Immature natural killer cell (primary cell): ENCODE measurements around the gene ADAMTS9. TPM values are rescaled to one million over a fixed set of nuclear protein-coding genes. Genes with fewer than 3 reads are reported as not detected.

Source experiments
- DNase-seq, 3 donors: peaks; one replicate each; pipeline ENCODE4 v3.0.0; 2022; ENCODE audit warnings: mixed read lengths in 1 of 3
- H3K27ac Mint-ChIP-seq, 6 donors: one replicate each; pipeline ENCODE4 v1.8.0; 2020; ENCODE audit warnings: mixed read lengths in 6 of 6, mild to moderate bottlenecking in 5 of 6, inconsistent platforms in 4 of 6, moderate library complexity in 3 of 6
- H3K27me3 Mint-ChIP-seq, 3 donors: one replicate each; pipeline ENCODE4 v1.8.0; 2020 to 2021; ENCODE audit warnings: low read depth in 3 of 3, mild to moderate bottlenecking in 3 of 3, mixed read lengths in 3 of 3, moderate library complexity in 3 of 3, inconsistent platforms in 1 of 3
- H3K36me3 Mint-ChIP-seq, 3 donors: one replicate each; pipeline ENCODE4 v1.8.0; 2020; ENCODE audit warnings: mixed read lengths in 3 of 3, inconsistent platforms in 2 of 3, mild to moderate bottlenecking in 2 of 3
- H3K4me1 Mint-ChIP-seq, 2 donors: one replicate each; pipeline ENCODE4 v1.8.0; 2020; ENCODE audit warnings: inconsistent platforms in 2 of 2, mild to moderate bottlenecking in 2 of 2, mixed read lengths in 2 of 2, moderate library complexity in 1 of 2
- H3K4me3 Mint-ChIP-seq, 5 donors: one replicate each; pipeline ENCODE4 v1.8.0; 2020; ENCODE audit warnings: mild to moderate bottlenecking in 5 of 5, mixed read lengths in 5 of 5, inconsistent platforms in 3 of 5, moderate library complexity in 3 of 5
- H3K9me3 Mint-ChIP-seq, 6 donors: one replicate each; pipeline ENCODE4 v1.8.0; 2020; ENCODE audit warnings: mild to moderate bottlenecking in 6 of 6, mixed read lengths in 6 of 6, inconsistent platforms in 4 of 6, moderate library complexity in 3 of 6
- polyA plus RNA-seq, 3 donors: library from polyadenylated mRNA; unstranded; fragments of 300-500 nt; fragmentation: Illumina TruSeq; gene quantifications; one replicate each; pipeline ENCODE4 v1.2.3, GENCODE V29; 2021

Gene ADAMTS9, protein sequence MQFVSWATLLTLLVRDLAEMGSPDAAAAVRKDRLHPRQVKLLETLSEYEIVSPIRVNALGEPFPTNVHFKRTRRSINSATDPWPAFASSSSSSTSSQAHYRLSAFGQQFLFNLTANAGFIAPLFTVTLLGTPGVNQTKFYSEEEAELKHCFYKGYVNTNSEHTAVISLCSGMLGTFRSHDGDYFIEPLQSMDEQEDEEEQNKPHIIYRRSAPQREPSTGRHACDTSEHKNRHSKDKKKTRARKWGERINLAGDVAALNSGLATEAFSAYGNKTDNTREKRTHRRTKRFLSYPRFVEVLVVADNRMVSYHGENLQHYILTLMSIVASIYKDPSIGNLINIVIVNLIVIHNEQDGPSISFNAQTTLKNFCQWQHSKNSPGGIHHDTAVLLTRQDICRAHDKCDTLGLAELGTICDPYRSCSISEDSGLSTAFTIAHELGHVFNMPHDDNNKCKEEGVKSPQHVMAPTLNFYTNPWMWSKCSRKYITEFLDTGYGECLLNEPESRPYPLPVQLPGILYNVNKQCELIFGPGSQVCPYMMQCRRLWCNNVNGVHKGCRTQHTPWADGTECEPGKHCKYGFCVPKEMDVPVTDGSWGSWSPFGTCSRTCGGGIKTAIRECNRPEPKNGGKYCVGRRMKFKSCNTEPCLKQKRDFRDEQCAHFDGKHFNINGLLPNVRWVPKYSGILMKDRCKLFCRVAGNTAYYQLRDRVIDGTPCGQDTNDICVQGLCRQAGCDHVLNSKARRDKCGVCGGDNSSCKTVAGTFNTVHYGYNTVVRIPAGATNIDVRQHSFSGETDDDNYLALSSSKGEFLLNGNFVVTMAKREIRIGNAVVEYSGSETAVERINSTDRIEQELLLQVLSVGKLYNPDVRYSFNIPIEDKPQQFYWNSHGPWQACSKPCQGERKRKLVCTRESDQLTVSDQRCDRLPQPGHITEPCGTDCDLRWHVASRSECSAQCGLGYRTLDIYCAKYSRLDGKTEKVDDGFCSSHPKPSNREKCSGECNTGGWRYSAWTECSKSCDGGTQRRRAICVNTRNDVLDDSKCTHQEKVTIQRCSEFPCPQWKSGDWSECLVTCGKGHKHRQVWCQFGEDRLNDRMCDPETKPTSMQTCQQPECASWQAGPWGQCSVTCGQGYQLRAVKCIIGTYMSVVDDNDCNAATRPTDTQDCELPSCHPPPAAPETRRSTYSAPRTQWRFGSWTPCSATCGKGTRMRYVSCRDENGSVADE (N-terminal part only)
- not detected for polyA plus RNA-seq

DNA sequence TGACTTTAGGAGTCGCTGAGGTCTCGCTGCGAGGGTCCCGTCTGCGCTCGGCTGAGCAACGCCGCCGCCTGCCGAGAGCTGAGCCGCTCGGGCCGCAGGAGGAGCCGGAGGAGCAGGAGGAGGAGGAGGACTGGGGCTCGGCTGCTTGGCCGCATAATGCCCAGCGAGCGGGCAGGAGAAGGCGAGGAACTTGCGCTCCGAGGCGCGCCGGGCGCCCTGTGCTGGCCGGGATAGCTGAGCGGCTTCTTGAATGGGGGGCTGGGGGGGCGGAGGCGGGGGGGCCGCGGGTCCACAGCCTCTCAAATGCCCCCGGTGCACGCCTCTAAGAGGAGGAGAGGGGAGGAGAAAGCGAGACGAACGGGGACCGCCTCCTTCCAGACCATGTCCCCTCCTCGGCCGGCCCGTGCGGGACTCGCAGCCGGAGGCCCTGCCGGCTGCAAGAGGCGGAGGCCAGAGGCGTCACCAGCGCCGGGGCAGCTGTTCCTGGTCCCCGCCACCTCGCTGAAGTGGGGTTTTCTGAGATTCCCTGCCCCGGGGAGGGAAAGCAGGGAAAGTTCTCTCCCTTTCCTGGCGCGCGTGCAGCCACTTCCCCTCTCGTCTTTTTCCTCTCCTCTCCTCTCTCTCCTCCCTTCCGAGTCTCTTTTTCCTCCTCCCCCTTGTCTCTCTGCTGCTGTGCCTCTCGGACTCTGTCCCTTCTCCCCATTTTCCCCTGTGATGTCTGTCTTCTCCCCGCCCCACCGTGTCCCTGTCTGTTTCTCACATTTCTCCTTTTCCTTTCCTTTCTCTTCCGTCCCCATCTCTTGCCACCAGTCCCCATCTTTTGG is at the start of gene ADAMTS9:
ADAMTS9 (minus strand) TSS at position 220 of the 824 bp plus-strand sequence. CDS start 343 bp downstream, outside the sequence.
- Mint-ChIP-seq H3K9me3 (peaks cover 8 to 31% (median 11%) of the 10 kb centered on the region in 6 donors), H3K4me3 (peak within 1 kb of the TSS in 1 of 5 donors; percentile 20), H3K27me3 (peaks cover 9 to 13% (median 9%) of the 10 kb centered on the region in 3 donors), H3K27ac (no peak within 1 kb of the TSS), H3K36me3 (peaks cover 0 to 4% (median 0%) of the 10 kb centered on the region in 3 donors), H3K4me1 (no peaks in the 10 kb centered on the region)
- DNase-seq, result no peak

DNA sequence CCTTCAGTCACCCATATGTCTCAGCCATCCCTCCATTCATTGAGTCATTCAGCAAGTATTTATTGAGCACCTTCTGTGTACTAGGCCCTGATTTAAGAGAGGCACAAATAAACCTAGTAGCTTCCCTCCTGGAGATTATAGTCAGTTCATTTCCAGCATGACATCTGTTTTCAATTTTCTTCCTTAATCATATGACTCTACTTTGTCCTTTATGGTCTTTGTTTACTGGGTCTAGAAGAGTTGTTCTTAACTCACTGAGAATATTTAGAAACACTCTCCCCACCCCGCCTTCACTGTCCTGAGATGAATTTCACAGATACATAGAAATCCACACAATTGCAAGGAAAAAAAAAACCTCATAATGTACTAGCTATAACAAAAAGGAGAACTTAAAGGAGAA is 44.8 kb upstream of the ADAMTS9 start:
- DNase-seq, result no peak
- Mint-ChIP-seq H3K9me3 (peaks cover 2 to 22% (median 8%) of the 10 kb centered on the region in 6 donors), H3K4me1 (no peaks in the 10 kb centered on the region), H3K27me3 (peaks cover 0 to 4% (median 2%) of the 10 kb centered on the region in 3 donors), H3K27ac (no peak overlapping the region), H3K36me3 (no peaks in the 10 kb centered on the region), H3K4me3 (no peak overlapping the region)

DNA sequence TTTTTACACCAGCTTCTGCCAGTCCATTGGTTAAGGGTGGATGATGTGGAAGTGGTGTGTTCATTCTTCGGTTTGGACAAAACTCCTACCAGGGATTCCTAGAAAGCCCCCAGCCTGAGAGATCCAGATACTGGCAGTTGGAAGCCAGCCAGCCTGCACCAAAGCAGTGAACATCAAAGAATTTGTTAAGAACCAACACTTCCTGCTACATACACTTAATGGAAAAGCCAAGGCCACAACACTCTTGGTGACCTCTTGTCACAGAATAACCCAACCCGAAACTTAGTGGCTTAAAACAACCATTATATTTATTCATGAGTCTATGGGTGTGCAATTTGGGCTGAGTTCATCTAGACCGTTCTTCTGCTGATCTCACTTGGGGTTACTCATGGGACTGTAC is 42.9 kb upstream of the ADAMTS9 start:
- Mint-ChIP-seq H3K4me3 (no peak overlapping the region), H3K9me3 (peaks cover 3 to 25% (median 7%) of the 10 kb centered on the region in 6 donors), H3K4me1 (no peaks in the 10 kb centered on the region), H3K36me3 (no peaks in the 10 kb centered on the region), H3K27me3 (peaks cover 2 to 4% (median 2%) of the 10 kb centered on the region in 3 donors), H3K27ac (no peak overlapping the region)
- no peak for DNase-seq

DNA sequence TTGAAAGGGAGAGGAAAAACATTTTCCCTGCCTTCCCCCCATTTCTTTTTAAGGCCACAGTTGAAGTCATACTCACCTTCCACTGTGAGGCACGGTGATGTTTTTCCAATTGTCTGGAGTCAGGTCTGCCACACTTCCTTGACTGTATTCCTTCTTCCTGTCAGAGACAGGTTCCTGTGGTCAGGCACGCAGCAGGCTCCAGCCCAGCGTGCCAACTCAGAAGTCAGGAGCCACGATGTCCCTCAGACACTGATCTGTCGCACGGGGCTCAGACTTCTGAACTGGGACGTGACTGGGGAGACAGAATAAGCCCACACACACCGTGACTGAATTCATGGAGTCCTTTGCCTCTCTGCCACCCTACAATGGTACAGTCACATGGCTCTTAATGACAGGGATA is 41.2 kb upstream of the ADAMTS9 start:
- Mint-ChIP-seq H3K27ac (no peak overlapping the region), H3K4me1 (no peaks in the 10 kb centered on the region), H3K27me3 (peaks cover 2% of the 10 kb centered on the region in 3 donors), H3K4me3 (no peak overlapping the region), H3K9me3 (peaks cover 3 to 31% (median 5%) of the 10 kb centered on the region in 6 donors), H3K36me3 (no peaks in the 10 kb centered on the region)
- no peak for DNase-seq

DNA sequence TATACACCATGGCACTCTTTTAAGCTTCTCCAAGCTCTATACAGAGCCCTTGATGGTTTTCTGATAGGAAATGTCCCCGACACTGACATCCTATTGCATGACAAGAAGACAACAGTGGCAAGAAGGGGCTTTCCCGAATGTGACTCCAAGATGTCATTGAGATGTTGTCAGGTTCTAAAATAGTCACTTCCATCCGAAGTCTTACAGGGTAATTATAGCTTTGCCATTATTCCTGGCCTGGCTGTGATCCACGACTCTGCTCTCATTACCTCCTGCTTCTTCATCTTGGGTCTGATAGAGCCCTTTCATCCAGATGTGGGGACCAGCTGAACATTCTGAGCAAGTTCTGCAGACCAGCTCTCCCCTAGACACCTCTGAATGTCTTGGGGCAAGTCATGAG is 40.6 kb upstream of the ADAMTS9 start:
- peaks cover 2% of the 10 kb centered on the region in 3 donors for H3K27me3 Mint-ChIP-seq
- no peak overlapping the region for H3K4me3 Mint-ChIP-seq

DNA sequence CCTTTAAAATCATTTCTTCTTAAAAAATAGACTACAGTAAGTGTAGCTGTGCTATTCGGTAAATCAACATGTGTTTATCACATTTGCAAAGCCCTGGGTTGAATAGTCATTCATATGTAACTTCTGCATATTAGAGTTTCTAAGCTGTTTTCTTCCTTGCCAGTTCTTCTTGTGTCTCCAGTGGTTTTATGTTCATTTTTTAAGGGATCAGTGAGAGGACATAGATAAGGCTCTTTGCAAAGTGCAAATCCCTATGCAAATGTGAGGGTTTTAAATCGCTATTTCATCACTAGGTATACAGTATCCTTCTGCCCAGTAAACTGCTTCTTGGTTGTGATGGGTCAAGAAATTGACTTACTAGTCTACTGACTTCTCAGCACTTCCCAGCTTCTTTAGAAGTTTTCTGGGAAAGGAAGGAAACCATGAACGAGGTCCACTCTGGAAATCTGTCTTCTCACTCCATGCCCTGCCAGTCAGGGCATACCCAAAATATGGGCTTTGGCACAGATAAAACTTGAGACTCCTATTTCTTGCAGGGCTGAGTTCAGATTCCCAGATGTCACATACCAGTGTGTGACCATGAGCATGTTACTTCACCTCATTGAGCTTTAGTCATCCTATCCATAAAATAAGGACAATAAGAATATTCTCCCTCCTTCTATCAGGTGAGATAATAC is 38.8 kb upstream of the ADAMTS9 start:
- H3K9me3 Mint-ChIP-seq, result peaks cover 0 to 28% (median 6%) of the 10 kb centered on the region in 6 donors
- no peak for DNase-seq
- H3K27ac Mint-ChIP-seq, result no peak overlapping the region
- peaks cover 2% of the 10 kb centered on the region in 3 donors for H3K27me3 Mint-ChIP-seq
- no peaks in the 10 kb centered on the region for H3K4me1 Mint-ChIP-seq
- H3K4me3 Mint-ChIP-seq, result no peak overlapping the region
- H3K36me3 Mint-ChIP-seq, result no peaks in the 10 kb centered on the region

More for the DNA sequence above, 40.6 kb upstream of the ADAMTS9 start:
- H3K4me1 Mint-ChIP-seq, result no peaks in the 10 kb centered on the region
- peaks cover 3 to 30% (median 6%) of the 10 kb centered on the region in 6 donors for H3K9me3 Mint-ChIP-seq
- no peak for DNase-seq
- no peaks in the 10 kb centered on the region for H3K36me3 Mint-ChIP-seq
- no peak overlapping the region for H3K27ac Mint-ChIP-seq

DNA sequence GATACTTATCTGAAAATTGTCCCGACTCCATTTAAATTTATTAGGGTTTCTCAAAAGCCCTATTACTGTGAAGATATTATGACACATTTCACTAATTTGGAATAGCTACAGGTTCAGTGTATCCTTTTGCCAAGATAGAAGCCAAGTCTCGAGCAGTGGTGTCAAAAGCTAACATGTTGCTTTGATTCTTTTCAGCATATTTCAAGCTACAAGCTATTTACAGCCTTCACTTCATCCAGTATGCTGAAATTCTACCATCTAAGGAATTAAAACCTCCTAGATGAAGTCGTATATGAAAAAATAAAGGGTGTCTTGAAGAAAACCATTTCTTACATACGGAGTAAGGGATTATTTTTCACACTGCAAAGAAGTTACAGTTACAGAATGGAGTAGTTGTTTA is 31.2 kb upstream of the ADAMTS9 start:
- Mint-ChIP-seq H3K27ac (no peak overlapping the region), H3K4me1 (no peaks in the 10 kb centered on the region), H3K4me3 (no peak overlapping the region), H3K36me3 (no peaks in the 10 kb centered on the region), H3K27me3 (no peaks in the 10 kb centered on the region), H3K9me3 (peaks cover 0 to 19% (median 3%) of the 10 kb centered on the region in 6 donors)
- no peak for DNase-seq

DNA sequence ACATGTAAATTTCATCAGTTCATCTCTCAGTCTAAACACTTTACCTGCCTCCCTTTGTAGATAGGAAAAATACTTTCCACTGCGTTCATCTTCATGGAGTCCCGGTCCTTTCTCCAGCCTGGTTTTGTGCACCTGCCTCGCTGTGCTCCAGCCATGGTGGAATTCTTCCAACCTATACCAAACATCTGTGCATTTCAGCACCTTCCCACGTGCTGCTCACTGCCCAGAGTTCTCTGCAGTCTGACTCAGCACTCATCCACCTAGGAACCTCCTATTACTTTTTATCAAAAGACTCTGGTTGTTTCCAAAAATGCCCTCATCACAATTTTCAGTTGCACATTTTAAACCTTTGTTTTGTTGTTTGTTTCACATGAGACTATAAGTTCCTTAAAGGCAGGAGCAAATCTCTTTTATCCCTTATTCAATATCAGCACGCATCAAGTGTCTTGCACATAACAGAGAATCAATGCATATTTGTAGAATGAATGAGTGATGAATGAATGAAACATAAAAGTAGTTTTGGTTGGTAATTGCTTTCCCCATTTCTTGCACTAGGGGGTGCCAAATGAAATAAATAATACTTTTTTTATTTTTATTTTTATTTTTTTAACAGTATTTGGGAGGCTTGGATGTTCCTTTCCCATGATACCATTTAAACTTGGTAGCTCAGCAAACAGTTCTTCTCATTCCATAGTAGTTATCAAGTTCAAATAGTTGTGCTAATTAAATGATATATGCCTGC is 30.2 kb upstream of the ADAMTS9 start:
- Mint-ChIP-seq H3K9me3 (peaks cover 0 to 25% (median 2%) of the 10 kb centered on the region in 6 donors), H3K27me3 (no peaks in the 10 kb centered on the region), H3K36me3 (no peaks in the 10 kb centered on the region), H3K27ac (no peak overlapping the region), H3K4me3 (no peak overlapping the region), H3K4me1 (no peaks in the 10 kb centered on the region)
- DNase-seq, result no peak

DNA sequence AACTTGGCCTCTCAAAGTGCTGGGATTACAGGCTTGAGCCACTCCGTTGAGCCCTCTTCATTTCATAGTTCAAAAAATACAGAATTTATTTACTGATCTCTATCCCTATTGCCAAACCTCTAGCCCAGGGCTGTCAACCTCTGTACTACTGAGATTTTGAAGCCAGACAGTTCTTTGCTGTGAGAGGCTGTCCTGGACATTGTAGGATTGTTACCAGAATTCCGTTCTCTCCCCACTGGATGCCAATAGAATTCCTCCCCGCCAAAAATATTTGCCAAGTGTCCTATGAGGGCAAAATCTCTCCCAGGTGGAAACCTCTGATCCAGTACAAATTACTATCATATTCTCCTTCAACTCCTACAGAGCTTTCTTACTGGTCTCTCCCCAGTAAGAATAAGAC is 29.6 kb upstream of the ADAMTS9 start:
- Mint-ChIP-seq H3K9me3 (peaks cover 0 to 26% (median 2%) of the 10 kb centered on the region in 6 donors), H3K4me3 (no peak overlapping the region), H3K27me3 (no peaks in the 10 kb centered on the region), H3K27ac (no peak overlapping the region), H3K4me1 (no peaks in the 10 kb centered on the region), H3K36me3 (no peaks in the 10 kb centered on the region)
- no peak for DNase-seq

DNA sequence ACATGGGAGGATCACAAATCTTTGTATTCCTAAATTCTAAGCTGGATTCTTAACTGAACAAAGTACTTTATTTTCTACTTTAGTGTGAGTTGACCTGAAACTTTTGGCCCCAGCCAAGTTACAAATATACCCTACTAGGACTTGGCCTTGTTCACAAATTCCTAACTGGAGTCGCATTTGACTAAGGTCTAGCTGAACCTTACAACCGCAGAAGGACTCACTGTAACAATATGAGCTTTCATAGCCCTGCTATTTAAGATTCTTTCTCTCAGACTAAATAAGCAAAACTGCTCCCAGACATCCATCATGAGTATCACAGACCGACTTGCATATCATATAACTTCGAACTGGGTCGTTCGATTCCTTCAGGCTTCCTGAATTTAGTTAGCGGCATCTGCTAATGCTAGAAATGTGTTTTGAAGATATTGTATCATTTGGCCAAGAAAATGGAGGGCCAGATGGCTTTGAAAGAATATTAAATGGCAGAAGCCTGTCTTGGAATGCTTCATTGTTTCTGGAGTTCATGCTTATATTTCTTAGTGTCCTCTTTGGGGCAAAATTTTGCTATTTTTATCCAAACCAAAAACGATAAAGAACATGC is 28.4 kb upstream of the ADAMTS9 start:
- H3K9me3 Mint-ChIP-seq, result peaks cover 0 to 21% (median 3%) of the 10 kb centered on the region in 6 donors
- H3K4me3 Mint-ChIP-seq, result no peak overlapping the region
- H3K4me1 Mint-ChIP-seq, result no peaks in the 10 kb centered on the region
- H3K27ac Mint-ChIP-seq, result no peak overlapping the region
- DNase-seq, result no peak
- H3K36me3 Mint-ChIP-seq, result no peaks in the 10 kb centered on the region
- no peaks in the 10 kb centered on the region for H3K27me3 Mint-ChIP-seq

DNA sequence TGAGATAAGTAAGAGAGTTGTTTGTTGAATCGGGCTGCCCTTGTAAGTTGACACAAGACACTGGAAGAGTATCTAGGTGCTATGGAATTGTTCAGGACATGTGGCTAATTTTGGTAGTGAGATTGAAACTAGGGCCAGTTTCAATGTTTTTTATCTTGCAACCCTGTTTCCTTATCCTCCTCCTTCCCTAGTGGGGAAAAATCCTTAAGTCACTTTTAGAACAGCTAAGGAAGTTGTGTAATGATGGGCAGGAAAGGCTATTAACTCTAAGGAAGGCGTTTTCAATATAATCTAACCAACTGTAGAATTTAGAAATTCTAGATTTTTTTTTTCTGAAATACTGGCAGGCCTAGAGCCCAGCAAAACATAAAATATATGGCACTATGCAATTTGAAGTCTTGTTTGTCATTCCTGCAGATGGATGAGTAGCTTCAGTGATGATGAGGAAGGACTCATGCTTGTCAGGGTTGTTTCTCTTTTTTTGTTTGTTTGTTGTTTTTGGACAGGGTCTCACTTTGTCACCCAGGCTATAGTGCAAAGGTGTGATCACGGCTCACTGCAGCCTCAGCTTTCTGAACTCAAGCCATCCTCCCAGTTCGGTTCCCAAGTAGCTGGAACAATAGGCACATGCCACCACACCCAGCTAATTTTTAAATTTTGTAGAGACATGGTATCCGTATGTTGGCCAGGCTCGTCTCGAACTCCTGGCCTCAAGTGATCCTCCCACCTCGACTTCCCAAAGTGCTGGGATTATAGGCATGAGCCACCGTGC is 27.6 kb upstream of the ADAMTS9 start:
- no peaks in the 10 kb centered on the region for H3K36me3 Mint-ChIP-seq

More for the DNA sequence above, 27.6 kb upstream of the ADAMTS9 start:
- Mint-ChIP-seq H3K4me1 (no peaks in the 10 kb centered on the region), H3K4me3 (no peak overlapping the region), H3K9me3 (peaks cover 0 to 19% (median 4%) of the 10 kb centered on the region in 6 donors), H3K27ac (no peak overlapping the region), H3K27me3 (no peaks in the 10 kb centered on the region)
- no peak for DNase-seq
